PFSK-1 (cell line): ENCODE data around the gene JPH2.

Experiments
- FOXP2 ChIP-seq: optimal IDR thresholded peaks from 2 replicates; pipeline ENCODE3; 2011; ENCODE audit warnings: borderline replicate concordance, control low read depth, inconsistent platforms; ENCODE audit not compliant: insufficient read depth; ENCODE audit errors: extremely low read length, extremely low read depth
- POLR2AphosphoS5 ChIP-seq: IDR thresholded peaks from 2 replicates; pipeline ENCODE4 v1.6.1; 2012; ENCODE audit warnings: low read depth, mild to moderate bottlenecking, control low read depth, low read length, moderate library complexity
- REST ChIP-seq, 2 experiments: IDR thresholded peaks; 2 replicates each; pipeline versions ENCODE4 v1.6.1 to v1.8.0; 2011 to 2012; ENCODE audit warnings: low read depth in 2 of 2, low read length in 2 of 2, control low read depth in 1 of 2, inconsistent platforms in 1 of 2, mild to moderate bottlenecking in 1 of 2, moderate library complexity in 1 of 2; ENCODE audit not compliant: insufficient read depth in 1 of 2
- SIN3A ChIP-seq: IDR thresholded peaks from 2 replicates; pipeline ENCODE4 v1.6.1; 2012; ENCODE audit warnings: mild to moderate bottlenecking, low read length, moderate library complexity, borderline replicate concordance; ENCODE audit not compliant: insufficient read depth
- TAF1 ChIP-seq: IDR thresholded peaks from 2 replicates; pipeline ENCODE4 v1.6.1; 2012; ENCODE audit warnings: low read length, control low read depth, borderline replicate concordance; ENCODE audit not compliant: insufficient read depth

The JPH2 gene

GRCh38 chr20:44219170-44219730, 32.3 kb upstream of the JPH2 start:
- TF ChIP-seq POLR2AphosphoS5: no peak
- no peak for TF ChIP-seq TAF1
- TF ChIP-seq FOXP2: no peak
- no peak for TF ChIP-seq REST (IDR thresholded peaks at IDR 0.05; ENCODE audit: insufficient read depth in 1 of 2, low read depth in 2 of 2, low read length in 2 of 2)
- no peak for TF ChIP-seq SIN3A

GRCh38 chr20:44218446-44218845, 31.5 kb upstream of the JPH2 start:
- TF ChIP-seq TAF1: no peak
- TF ChIP-seq FOXP2: no peak
- no peak for TF ChIP-seq REST (IDR thresholded peaks at IDR 0.05; ENCODE audit: insufficient read depth in 1 of 2, low read depth in 2 of 2, low read length in 2 of 2)
- TF ChIP-seq SIN3A: no peak
- TF ChIP-seq POLR2AphosphoS5: no peak

- TF ChIP-seq FOXP2 (no peak), REST (IDR thresholded peaks at IDR 0.05; ENCODE audit: insufficient read depth in 1 of 2, low read depth in 2 of 2, low read length in 2 of 2) (no peak), POLR2AphosphoS5 (no peak), SIN3A (no peak), TAF1 (no peak)
Measured at GRCh38 chr20:44217342-44218092, 30.5 kb upstream of the JPH2 start.

GRCh38 chr20:44215125-44215524, 28.1 kb upstream of the JPH2 start:
- TF ChIP-seq REST (IDR thresholded peaks at IDR 0.05; ENCODE audit: insufficient read depth in 1 of 2, low read depth in 2 of 2, low read length in 2 of 2) (no peak), POLR2AphosphoS5 (no peak), FOXP2 (no peak), TAF1 (no peak), SIN3A (no peak)
